GM12872 (cell line): ENCODE results near the gene FGGY.

Source experiments
- CTCF ChIP-seq: IDR thresholded peaks from 3 replicates; pipeline ENCODE4 v1.5.1; 2011; ENCODE audit warnings: low read depth, mild to moderate bottlenecking, low read length, moderate library complexity; ENCODE audit not compliant: insufficient read depth

FGGY gene

GRCh38 chr1:59356627-59357026, 59.7 kb downstream of the FGGY start:
- TF ChIP-seq CTCF, result no peak

- TF ChIP-seq CTCF, result no peak
These were observed 60.9 kb downstream of the FGGY start for GRCh38 chr1:59357645-59358320.

GRCh38 chr1:59359325-59359724, 62.4 kb downstream of the FGGY start:
- no peak for TF ChIP-seq CTCF

GRCh38 chr1:59360170-59360569, 63.3 kb downstream of the FGGY start:
- TF ChIP-seq CTCF, result no peak

- TF ChIP-seq CTCF, result no peak
These were observed 63.8 kb downstream of the FGGY start for GRCh38 chr1:59360729-59361128.

GRCh38 chr1:59361766-59362165, 64.9 kb downstream of the FGGY start:
- TF ChIP-seq CTCF, result no peak

GRCh38 chr1:59364037-59364436, 67.1 kb downstream of the FGGY start:
- TF ChIP-seq CTCF, result no peak
